Hematopoietic multipotent progenitor cell (in vitro differentiated cells): ENCODE results near the gene FASLG. TPM values are rescaled to one million over a fixed set of nuclear protein-coding genes. Genes with fewer than 3 reads are reported as not detected.

Source experiments
- DNase-seq, 3 donors: peaks; one replicate each; pipeline ENCODE4 v3.0.0-alpha.2; 2011 to 2015; ENCODE audit warnings: low read depth in 2 of 3, low spot score in 2 of 3
- total RNA-seq: library from RNA; depleted of rRNA; stranded (reverse); fragments of >200 nt; gene quantifications from one replicate; pipeline ENCODE4 v1.2.3, GENCODE V29; 2012

FASLG gene
- total RNA-seq, 1 donor = not detected

GRCh38 chr1:172642970-172643369, 15.9 kb upstream of the FASLG start:
- DNase-seq = no peak

GRCh38 chr1:172646653-172647052, 12.2 kb upstream of the FASLG start:
- DNase-seq = no peak

- peak in 1 of 3 donors; percentile 43 for DNase-seq
Observed at GRCh38 chr1:172647110-172647564, 11.8 kb upstream of the FASLG start.

- no peak for DNase-seq
Observed at GRCh38 chr1:172647987-172648386, 10.9 kb upstream of the FASLG start.

GRCh38 chr1:172650474-172651193, 8.3 kb upstream of the FASLG start:
- DNase-seq = no peak

GRCh38 chr1:172653015-172653709, 5.7 kb upstream of the FASLG start:
- DNase-seq = no peak

- no peak for DNase-seq
Observed at GRCh38 chr1:172654535-172654934, 4.4 kb upstream of the FASLG start.

- no peak for DNase-seq
Observed at GRCh38 chr1:172656576-172656975, 2.3 kb upstream of the FASLG start.

- no peak for DNase-seq
Observed at GRCh38 chr1:172657586-172657985, 1.3 kb upstream of the FASLG start.

- no peak for DNase-seq
Observed at GRCh38 chr1:172661107-172661506, 2.2 kb downstream of the FASLG start.

- DNase-seq = peak; percentile 50 to 91 (median 76)
Observed at GRCh38 chr1:172662464-172663109, 3.7 kb downstream of the FASLG start.

GRCh38 chr1:172663732-172664131, 4.8 kb downstream of the FASLG start:
- DNase-seq = no peak

GRCh38 chr1:172668097-172668496, 9.2 kb downstream of the FASLG start:
- DNase-seq = no peak

GRCh38 chr1:172669011-172669410, 10.1 kb downstream of the FASLG start:
- no peak for DNase-seq

GRCh38 chr1:172670316-172670715, 11.4 kb downstream of the FASLG start:
- no peak for DNase-seq

- DNase-seq = no peak
Observed at GRCh38 chr1:172670791-172671190, 11.9 kb downstream of the FASLG start.

- no peak for DNase-seq
Observed at GRCh38 chr1:172671591-172671990, 12.7 kb downstream of the FASLG start.

GRCh38 chr1:172672720-172673119, 13.8 kb downstream of the FASLG start:
- DNase-seq = no peak

- DNase-seq = no peak
Observed at GRCh38 chr1:172673761-172674160, 14.9 kb downstream of the FASLG start.

GRCh38 chr1:172674831-172675613, 16.1 kb downstream of the FASLG start:
- no peak for DNase-seq
